Measurements from ENCODE around the gene ACP7.

ACP7 gene

GRCh38 chr19:39146091-39146490 lies 61.9 kb downstream of the ACP7 start:
- H3K18ac ChIP-seq (ENCODE audit: low read length): no peak overlapping the region
- DNase-seq: no peak
- H3K4me1 ChIP-seq (ENCODE audit: control insufficient read depth, low read depth, low read length): peaks cover 1% of the 10 kb centered on the region
- no peak overlapping the region for H2AK5ac ChIP-seq (ENCODE audit: low read length)
- H3K79me2 ChIP-seq (ENCODE audit: control insufficient read depth, insufficient read depth, low read length): peaks cover 24% of the 10 kb centered on the region
- H3K27me3 ChIP-seq (ENCODE audit: insufficient read depth, low read length, poor library complexity): no peaks in the 10 kb centered on the region
- H3K23ac ChIP-seq (ENCODE audit: low read length): no peak overlapping the region
- H3K4me2 ChIP-seq (ENCODE audit: low read length): no peak overlapping the region
- H2BK15ac ChIP-seq (replicated peaks; ENCODE audit: low read depth): no peak overlapping the region
- no peak overlapping the region for H3K27ac ChIP-seq (ENCODE audit: low read depth, low read length)
- no peak overlapping the region for H3K4ac ChIP-seq (ENCODE audit: low read depth, low read length)
- H2BK120ac ChIP-seq (ENCODE audit: low read depth, low read length): no peak overlapping the region
- no peak overlapping the region for H3K4me3 ChIP-seq (ENCODE audit: low read length)
- WGBS (ENCODE audit: extremely low coverage, insufficient coverage, low lambda C conversion rate): no CpG with 5 or more reads among the region's 1 CpG
- no peak overlapping the region for H4K5ac ChIP-seq (ENCODE audit: low read length)
- H3K9ac ChIP-seq (ENCODE audit: low read length): no peak overlapping the region
- no peaks in the 10 kb centered on the region for H3K36me3 ChIP-seq (ENCODE audit: control insufficient read depth, insufficient read depth, low read length)
- peaks cover 22% of the 10 kb centered on the region for H3K79me1 ChIP-seq (ENCODE audit: low read length)
- no peak overlapping the region for H3K56ac ChIP-seq (ENCODE audit: low read length)
- H2BK5ac ChIP-seq (ENCODE audit: low read length): no peak overlapping the region
- no peak overlapping the region for H4K8ac ChIP-seq (ENCODE audit: low read depth, low read length)

GRCh38 chr19:39146686-39147450 lies 62.7 kb downstream of the ACP7 start:
- no peak overlapping the region for H3K56ac ChIP-seq (ENCODE audit: low read length)
- no peak overlapping the region for H2BK5ac ChIP-seq (ENCODE audit: low read length)
- H3K4ac ChIP-seq (ENCODE audit: low read depth, low read length): no peak overlapping the region
- no peak overlapping the region for H2BK120ac ChIP-seq (ENCODE audit: low read depth, low read length)
- peaks cover 23% of the 10 kb centered on the region for H3K79me2 ChIP-seq (ENCODE audit: control insufficient read depth, insufficient read depth, low read length)
- no peak overlapping the region for H4K5ac ChIP-seq (ENCODE audit: low read length)
- no peak overlapping the region for H3K4me2 ChIP-seq (ENCODE audit: low read length)
- H3K23ac ChIP-seq (ENCODE audit: low read length): no peak overlapping the region
- no peak overlapping the region for H3K27ac ChIP-seq (ENCODE audit: low read depth, low read length)
- no peak overlapping the region for H3K9ac ChIP-seq (ENCODE audit: low read length)
- H3K79me1 ChIP-seq (ENCODE audit: low read length): peaks cover 21% of the 10 kb centered on the region
- H3K18ac ChIP-seq (ENCODE audit: low read length): no peak overlapping the region
- no peak overlapping the region for H3K4me3 ChIP-seq (ENCODE audit: low read length)
- peaks cover 1% of the 10 kb centered on the region for H3K4me1 ChIP-seq (ENCODE audit: control insufficient read depth, low read depth, low read length)
- no peak overlapping the region for H2AK5ac ChIP-seq (ENCODE audit: low read length)
- H3K27me3 ChIP-seq (ENCODE audit: insufficient read depth, low read length, poor library complexity): no peaks in the 10 kb centered on the region
- DNase-seq: no peak
- no peaks in the 10 kb centered on the region for H3K36me3 ChIP-seq (ENCODE audit: control insufficient read depth, insufficient read depth, low read length)
- no peak overlapping the region for H2BK15ac ChIP-seq (replicated peaks; ENCODE audit: low read depth)
- no CpG with 5 or more reads among the region's 7 CpGs for WGBS (ENCODE audit: extremely low coverage, insufficient coverage, low lambda C conversion rate)
- H4K8ac ChIP-seq (ENCODE audit: low read depth, low read length): no peak overlapping the region

GRCh38 chr19:39147480-39147879 lies 63.3 kb downstream of the ACP7 start:
- no peak overlapping the region for H2BK15ac ChIP-seq (replicated peaks; ENCODE audit: low read depth)
- no peak overlapping the region for H4K5ac ChIP-seq (ENCODE audit: low read length)
- H3K36me3 ChIP-seq (ENCODE audit: control insufficient read depth, insufficient read depth, low read length): no peaks in the 10 kb centered on the region
- no peaks in the 10 kb centered on the region for H3K27me3 ChIP-seq (ENCODE audit: insufficient read depth, low read length, poor library complexity)
- peaks cover 17% of the 10 kb centered on the region for H3K79me2 ChIP-seq (ENCODE audit: control insufficient read depth, insufficient read depth, low read length)
- no peak overlapping the region for H3K4ac ChIP-seq (ENCODE audit: low read depth, low read length)
- H2BK5ac ChIP-seq (ENCODE audit: low read length): no peak overlapping the region
- no peak overlapping the region for H2AK5ac ChIP-seq (ENCODE audit: low read length)
- H3K4me1 ChIP-seq (ENCODE audit: control insufficient read depth, low read depth, low read length): peaks cover 1% of the 10 kb centered on the region
- H4K8ac ChIP-seq (ENCODE audit: low read depth, low read length): no peak overlapping the region
- no peak overlapping the region for H3K23ac ChIP-seq (ENCODE audit: low read length)
- H3K4me3 ChIP-seq (ENCODE audit: low read length): no peak overlapping the region
- H3K56ac ChIP-seq (ENCODE audit: low read length): no peak overlapping the region
- no peak overlapping the region for H3K18ac ChIP-seq (ENCODE audit: low read length)
- DNase-seq: no peak
- no peak overlapping the region for H3K4me2 ChIP-seq (ENCODE audit: low read length)
- H2BK120ac ChIP-seq (ENCODE audit: low read depth, low read length): no peak overlapping the region
- H3K27ac ChIP-seq (ENCODE audit: low read depth, low read length): no peak overlapping the region
- no peak overlapping the region for H3K9ac ChIP-seq (ENCODE audit: low read length)
- WGBS (ENCODE audit: extremely low coverage, insufficient coverage, low lambda C conversion rate): no CpG with 5 or more reads among the region's 3 CpGs
- H3K79me1 ChIP-seq (ENCODE audit: low read length): peaks cover 18% of the 10 kb centered on the region

- Histone ChIP-seq H3K18ac (ENCODE audit: low read length) (no peak overlapping the region), H3K23ac (ENCODE audit: low read length) (no peak overlapping the region), H3K79me2 (ENCODE audit: control insufficient read depth, insufficient read depth, low read length) (peaks cover 11% of the 10 kb centered on the region), H3K4me3 (ENCODE audit: low read length) (no peak overlapping the region), H3K4ac (ENCODE audit: low read depth, low read length) (no peak overlapping the region), H2BK15ac (replicated peaks; ENCODE audit: low read depth) (no peak overlapping the region), H4K8ac (ENCODE audit: low read depth, low read length) (no peak overlapping the region), H3K4me2 (ENCODE audit: low read length) (no peak overlapping the region), H2BK5ac (ENCODE audit: low read length) (no peak overlapping the region), H3K56ac (ENCODE audit: low read length) (no peak overlapping the region), H3K36me3 (ENCODE audit: control insufficient read depth, insufficient read depth, low read length) (no peaks in the 10 kb centered on the region), H3K4me1 (ENCODE audit: control insufficient read depth, low read depth, low read length) (peaks cover 1% of the 10 kb centered on the region), H4K5ac (ENCODE audit: low read length) (no peak overlapping the region), H2AK5ac (ENCODE audit: low read length) (no peak overlapping the region), H3K9ac (ENCODE audit: low read length) (no peak overlapping the region), H2BK120ac (ENCODE audit: low read depth, low read length) (no peak overlapping the region), H3K27me3 (ENCODE audit: insufficient read depth, low read length, poor library complexity) (no peaks in the 10 kb centered on the region), H3K27ac (ENCODE audit: low read depth, low read length) (no peak overlapping the region), H3K79me1 (ENCODE audit: low read length) (peaks cover 21% of the 10 kb centered on the region)
- WGBS (ENCODE audit: extremely low coverage, insufficient coverage, low lambda C conversion rate): no CpG with 5 or more reads among the region's 10 CpGs
- DNase-seq: no peak
Measured at GRCh38 chr19:39148939-39149529, 64.9 kb downstream of the ACP7 start.

- Histone ChIP-seq H2BK5ac (ENCODE audit: low read length) (no peak overlapping the region), H2BK120ac (ENCODE audit: low read depth, low read length) (no peak overlapping the region), H3K4me3 (ENCODE audit: low read length) (no peak overlapping the region), H3K9ac (ENCODE audit: low read length) (no peak overlapping the region), H4K5ac (ENCODE audit: low read length) (no peak overlapping the region), H3K27ac (ENCODE audit: low read depth, low read length) (no peak overlapping the region), H3K27me3 (ENCODE audit: insufficient read depth, low read length, poor library complexity) (no peaks in the 10 kb centered on the region), H3K4me2 (ENCODE audit: low read length) (no peak overlapping the region), H3K36me3 (ENCODE audit: control insufficient read depth, insufficient read depth, low read length) (no peaks in the 10 kb centered on the region), H3K4me1 (ENCODE audit: control insufficient read depth, low read depth, low read length) (peaks cover 5% of the 10 kb centered on the region), H2AK5ac (ENCODE audit: low read length) (no peak overlapping the region), H3K79me1 (ENCODE audit: low read length) (peaks cover 29% of the 10 kb centered on the region), H4K8ac (ENCODE audit: low read depth, low read length) (no peak overlapping the region), H3K79me2 (ENCODE audit: control insufficient read depth, insufficient read depth, low read length) (peaks cover 11% of the 10 kb centered on the region), H3K56ac (ENCODE audit: low read length) (no peak overlapping the region), H3K4ac (ENCODE audit: low read depth, low read length) (no peak overlapping the region), H2BK15ac (replicated peaks; ENCODE audit: low read depth) (no peak overlapping the region), H3K23ac (ENCODE audit: low read length) (no peak overlapping the region), H3K18ac (ENCODE audit: low read length) (no peak overlapping the region)
- no peak for DNase-seq
- WGBS (ENCODE audit: extremely low coverage, insufficient coverage, low lambda C conversion rate): no CpG with 5 or more reads among the region's 8 CpGs
Measured at GRCh38 chr19:39150235-39150634, 66.1 kb downstream of the ACP7 start.
